IPS-18c (cell line): ENCODE data around the gene ITM2B.
A peak's percentile ranks its signal among the peaks of the same experiment; 100 is the strongest.

ENCODE experiments used
- H3K4me3 ChIP-seq: 2 replicates; pipeline ENCODE4 v1.7.0; 2013; ENCODE audit warnings: low read depth, mild to moderate bottlenecking, low read length, moderate library complexity; ENCODE audit not compliant: insufficient read depth
- H3K9me3 ChIP-seq: one replicate; pipeline ENCODE4 v1.6.1; 2013; ENCODE audit warnings: mild to moderate bottlenecking, low read length, moderate library complexity; ENCODE audit not compliant: control insufficient read depth, insufficient read depth

Gene ITM2B

DNA sequence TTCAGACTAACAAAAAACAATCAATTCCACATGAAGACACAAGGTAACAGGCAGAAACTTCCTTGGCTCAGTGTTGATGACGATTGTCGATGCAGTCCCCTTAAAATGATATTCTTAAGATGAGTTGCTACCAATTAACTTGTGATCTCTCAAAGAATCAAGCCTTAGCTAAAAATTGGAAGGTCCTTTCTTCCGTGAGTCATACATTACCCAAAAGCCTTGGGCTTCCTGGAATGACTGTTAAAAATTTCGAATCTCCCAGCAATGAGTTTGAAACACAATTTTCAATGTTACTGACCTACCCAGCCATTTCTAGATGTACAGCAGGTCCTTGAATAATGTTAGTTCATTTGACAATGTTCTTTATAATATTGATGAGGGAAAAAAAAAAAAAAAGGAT is 42.5 kb downstream of the ITM2B start:
- Histone ChIP-seq H3K4me3 (no peak overlapping the region), H3K9me3 (no peaks in the 10 kb centered on the region)

DNA sequence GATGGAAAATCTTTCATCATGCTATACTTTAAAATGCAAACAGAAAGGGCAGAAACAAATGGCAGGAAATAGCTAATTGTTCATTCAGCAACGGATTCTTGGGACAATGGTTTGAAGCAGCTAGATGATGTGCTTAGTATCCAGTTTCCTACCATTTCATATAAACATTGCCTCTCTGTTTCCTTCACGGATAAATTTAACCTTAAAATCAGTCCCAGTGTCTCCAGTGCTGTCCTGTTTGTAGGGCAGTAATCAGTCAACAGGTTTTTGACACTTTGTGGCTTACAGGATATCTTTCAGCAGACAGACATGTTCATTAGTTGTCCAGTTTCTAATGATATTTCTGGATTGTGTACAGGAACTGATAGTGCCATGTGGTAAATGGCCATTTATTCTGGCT is 45.8 kb downstream of the ITM2B start:
- no peaks in the 10 kb centered on the region for H3K9me3 ChIP-seq
- H3K4me3 ChIP-seq, result no peak overlapping the region

DNA sequence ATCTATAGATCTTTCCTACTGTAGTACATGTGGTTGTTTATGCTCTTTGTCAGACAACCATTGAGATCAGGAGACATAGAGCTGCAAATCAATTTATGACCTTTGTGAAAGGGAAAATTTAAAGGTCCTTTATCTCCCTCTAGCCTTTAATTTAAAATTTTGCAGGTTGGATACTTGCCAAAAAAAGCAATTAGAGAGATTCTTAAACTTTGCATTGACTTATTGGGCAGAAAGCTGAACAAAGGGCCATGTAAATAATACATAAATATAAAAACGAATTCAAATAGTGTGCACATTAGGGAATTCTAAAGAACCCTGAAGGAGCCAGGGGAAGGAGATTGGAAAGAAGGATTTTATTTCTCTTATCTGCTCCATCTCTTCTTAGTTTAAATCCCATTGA is 48.5 kb downstream of the ITM2B start:
- no peaks in the 10 kb centered on the region for H3K9me3 ChIP-seq

DNA sequence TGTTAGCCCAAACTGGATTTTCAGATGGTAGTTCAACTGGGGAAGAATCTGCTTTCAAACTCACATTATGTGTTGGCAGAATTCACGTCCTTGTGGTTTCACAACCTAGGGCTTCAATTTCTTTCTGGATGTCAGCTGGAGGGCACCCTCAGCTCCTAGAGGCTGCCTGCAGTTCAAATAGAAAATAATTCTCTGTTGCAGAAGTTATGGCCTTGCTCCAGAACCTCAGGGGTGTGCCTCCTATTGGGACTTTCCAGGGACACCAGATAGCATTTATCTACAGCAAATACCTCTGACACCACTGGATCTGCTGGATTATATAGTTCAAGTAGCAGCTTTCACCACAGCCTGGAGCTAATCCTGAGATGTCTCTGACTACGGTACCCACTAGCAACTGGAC is 58.7 kb downstream of the ITM2B start:
- no peak overlapping the region for H3K4me3 ChIP-seq
- no peaks in the 10 kb centered on the region for H3K9me3 ChIP-seq

More for the DNA sequence above, 48.5 kb downstream of the ITM2B start:
- no peak overlapping the region for H3K4me3 ChIP-seq

DNA sequence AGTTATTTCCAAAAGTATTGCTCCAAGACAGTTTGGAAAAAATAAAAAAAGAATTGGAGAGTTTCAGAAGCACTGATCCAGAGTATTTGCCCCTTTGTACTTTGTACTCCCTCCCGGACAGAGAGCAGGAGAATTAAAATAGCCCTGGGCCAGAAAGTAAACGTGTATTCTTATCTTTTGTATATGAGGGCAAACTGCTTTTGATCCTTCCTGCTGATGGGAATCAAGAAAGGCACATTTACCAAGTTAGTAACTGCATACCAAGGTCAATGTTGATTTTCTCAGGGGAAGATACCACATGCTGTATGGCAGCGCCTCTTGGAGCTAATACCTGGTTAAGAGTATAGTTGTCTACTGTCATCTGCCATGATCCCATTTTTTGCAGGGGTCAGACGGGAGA is 59.6 kb downstream of the ITM2B start:
- no peak overlapping the region for H3K4me3 ChIP-seq
- no peaks in the 10 kb centered on the region for H3K9me3 ChIP-seq

DNA sequence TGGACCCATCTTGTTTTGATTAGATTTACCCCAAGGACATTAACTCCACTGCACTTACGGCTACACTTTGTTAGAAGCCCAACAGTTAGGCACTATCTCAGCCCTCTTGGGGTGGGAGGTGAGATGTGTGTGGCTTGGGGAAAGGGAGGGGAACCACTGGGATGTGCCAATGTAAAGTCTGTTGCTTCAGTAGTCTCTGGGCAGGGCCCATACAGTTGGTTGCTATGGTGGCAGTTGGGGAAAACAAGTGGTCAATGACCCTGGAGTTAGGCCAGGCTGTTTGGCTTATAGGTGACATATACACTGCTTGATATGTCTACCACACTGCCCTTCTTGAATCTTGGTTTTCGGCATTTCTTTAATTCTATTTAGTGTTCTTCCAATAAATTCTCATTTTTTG is 61.6 kb downstream of the ITM2B start:
- Histone ChIP-seq H3K9me3 (no peaks in the 10 kb centered on the region), H3K4me3 (no peak overlapping the region)

DNA sequence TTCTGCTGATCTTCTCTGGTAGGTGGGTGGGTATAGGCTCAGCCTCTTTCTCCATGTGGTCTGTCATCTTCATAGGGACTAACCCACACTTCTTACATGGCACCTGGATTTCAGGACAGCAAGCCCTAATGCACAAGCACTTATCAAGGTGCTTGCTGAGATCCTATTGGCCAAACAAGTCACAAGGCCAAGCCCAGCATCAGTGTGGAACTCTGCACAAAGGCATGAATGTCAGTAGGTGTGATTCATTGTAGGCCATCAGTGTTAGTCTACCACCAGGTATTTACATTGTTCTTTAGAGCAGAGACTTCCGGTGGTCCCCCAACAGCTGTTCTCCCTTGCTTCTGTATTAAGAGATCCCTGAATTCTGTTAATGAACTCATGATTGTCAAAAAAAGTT is 62.3 kb downstream of the ITM2B start:
- Histone ChIP-seq H3K9me3 (no peaks in the 10 kb centered on the region), H3K4me3 (no peak overlapping the region)

DNA sequence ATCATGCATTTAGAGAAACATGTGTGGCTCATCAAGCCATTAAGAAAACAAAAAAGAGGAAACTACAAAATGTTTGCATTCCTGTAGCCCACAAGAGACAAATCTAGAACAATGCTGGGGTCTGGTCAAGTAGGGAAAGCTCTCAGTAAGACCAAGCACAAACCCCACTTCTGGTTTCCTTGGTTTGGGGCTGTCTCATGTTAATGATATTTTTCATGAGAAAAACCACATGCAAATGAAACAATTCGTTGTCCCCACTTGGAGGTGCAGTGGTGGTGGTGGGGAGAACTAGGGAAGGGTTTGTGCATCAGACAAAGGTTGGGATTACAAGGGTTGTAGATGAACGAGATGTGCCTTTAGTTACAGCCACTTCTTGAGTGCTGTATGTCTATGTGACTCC is 63.5 kb downstream of the ITM2B start:
- Histone ChIP-seq H3K9me3 (no peaks in the 10 kb centered on the region), H3K4me3 (no peak overlapping the region)

DNA sequence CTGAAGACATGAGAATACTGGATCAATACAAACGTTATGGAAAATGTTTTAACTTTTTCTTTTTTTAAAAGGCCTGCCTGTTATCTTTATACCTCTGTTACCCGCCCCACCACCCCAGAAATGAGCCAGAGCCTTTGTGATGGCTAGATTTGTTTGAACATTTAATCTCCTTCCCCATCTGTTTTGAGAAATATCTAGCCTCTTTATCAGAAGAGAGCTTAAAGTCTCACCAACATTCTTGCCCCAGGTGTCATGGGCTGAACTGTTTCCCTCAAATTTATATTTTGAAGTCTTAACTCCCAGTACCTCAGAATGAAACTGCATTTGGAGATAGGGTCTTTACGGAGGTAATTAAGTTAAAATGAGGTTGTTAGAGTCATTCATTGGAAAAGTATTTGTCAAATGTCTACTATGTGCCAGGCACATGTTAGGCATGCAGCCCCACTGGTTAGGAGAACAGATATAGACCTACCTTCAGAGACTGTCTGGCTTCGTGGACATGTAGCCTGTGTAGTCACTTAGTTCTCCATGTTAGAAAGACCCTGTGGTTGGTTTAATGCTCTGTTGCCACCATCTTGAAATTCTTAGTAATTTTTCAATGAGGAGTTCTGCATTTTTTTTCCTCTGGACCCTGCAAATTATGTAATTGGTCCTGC is 64.3 kb downstream of the ITM2B start:
- Histone ChIP-seq H3K9me3 (no peaks in the 10 kb centered on the region), H3K4me3 (no peak overlapping the region)

DNA sequence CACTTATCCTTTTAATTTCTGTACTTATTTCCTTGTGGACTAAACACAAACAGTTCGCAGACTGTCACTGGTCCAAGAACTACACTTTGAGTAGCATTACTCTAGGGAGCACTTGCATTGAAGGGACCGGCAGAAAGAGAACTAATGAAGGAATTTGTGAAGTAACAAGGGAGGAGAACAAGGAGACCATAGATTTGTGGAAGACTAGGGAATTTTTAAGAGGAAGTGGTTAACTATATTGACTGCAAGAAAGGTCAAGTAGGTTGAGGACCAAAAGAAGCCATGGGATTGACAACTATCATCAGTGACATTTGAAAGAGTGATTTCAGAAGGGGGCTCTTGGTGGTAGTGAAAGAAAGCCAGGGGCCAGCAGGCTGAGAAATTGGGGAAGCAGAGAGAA is 66.6 kb downstream of the ITM2B start:
- Histone ChIP-seq H3K4me3 (no peak overlapping the region), H3K9me3 (no peaks in the 10 kb centered on the region)

DNA sequence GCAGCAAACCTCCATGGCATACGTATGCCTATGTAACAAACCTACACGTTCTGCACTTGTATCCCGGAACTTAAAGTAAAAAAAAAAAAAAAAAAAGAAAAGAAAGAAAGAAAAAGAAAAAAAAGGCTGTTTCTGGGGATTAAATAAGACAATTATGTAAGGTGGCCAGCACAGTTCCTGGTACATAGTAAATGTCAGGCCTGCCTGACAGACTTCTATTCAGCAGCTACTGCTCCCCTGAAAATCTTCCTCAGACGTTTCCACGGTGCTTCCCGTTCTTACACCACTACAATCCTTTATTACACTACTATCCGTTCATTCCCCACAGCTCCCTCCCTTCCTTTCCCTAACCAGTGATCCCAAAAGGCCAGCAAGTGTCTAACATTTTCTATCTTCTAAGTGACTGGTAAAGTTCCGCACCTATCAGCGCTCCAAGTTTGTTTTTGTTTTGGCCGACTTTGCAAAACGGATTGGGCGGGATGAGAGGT is 69.9 kb downstream of the ITM2B start:
- Histone ChIP-seq H3K4me3 (peak overlapping the region; percentile 90), H3K9me3 (no peaks in the 10 kb centered on the region)

DNA sequence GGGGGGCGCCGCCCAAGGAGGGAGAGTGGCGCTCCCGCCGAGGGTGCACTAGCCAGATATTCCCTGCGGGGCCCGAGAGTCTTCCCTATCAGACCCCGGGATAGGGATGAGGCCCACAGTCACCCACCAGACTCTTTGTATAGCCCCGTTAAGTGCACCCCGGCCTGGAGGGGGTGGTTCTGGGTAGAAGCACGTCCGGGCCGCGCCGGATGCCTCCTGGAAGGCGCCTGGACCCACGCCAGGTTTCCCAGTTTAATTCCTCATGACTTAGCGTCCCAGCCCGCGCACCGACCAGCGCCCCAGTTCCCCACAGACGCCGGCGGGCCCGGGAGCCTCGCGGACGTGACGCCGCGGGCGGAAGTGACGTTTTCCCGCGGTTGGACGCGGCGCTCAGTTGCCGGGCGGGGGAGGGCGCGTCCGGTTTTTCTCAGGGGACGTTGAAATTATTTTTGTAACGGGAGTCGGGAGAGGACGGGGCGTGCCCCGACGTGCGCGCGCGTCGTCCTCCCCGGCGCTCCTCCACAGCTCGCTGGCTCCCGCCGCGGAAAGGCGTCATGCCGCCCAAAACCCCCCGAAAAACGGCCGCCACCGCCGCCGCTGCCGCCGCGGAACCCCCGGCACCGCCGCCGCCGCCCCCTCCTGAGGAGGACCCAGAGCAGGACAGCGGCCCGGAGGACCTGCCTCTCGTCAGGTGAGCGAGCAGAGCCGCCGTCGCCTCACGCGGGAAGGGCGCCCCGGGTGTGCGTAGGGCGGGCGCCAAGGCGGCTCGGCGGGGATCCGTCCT is 70.5 kb downstream of the ITM2B start, which contains the start of gene RB1:
Gene RB1, plus strand, starts transcription at position 393 of the 784 bp plus-strand sequence. Its CDS starts 162 bp downstream, at position 555.
- Histone ChIP-seq H3K4me3 (peak within 1 kb of the TSS; percentile 90), H3K9me3 (no peaks in the 10 kb centered on the region)

DNA sequence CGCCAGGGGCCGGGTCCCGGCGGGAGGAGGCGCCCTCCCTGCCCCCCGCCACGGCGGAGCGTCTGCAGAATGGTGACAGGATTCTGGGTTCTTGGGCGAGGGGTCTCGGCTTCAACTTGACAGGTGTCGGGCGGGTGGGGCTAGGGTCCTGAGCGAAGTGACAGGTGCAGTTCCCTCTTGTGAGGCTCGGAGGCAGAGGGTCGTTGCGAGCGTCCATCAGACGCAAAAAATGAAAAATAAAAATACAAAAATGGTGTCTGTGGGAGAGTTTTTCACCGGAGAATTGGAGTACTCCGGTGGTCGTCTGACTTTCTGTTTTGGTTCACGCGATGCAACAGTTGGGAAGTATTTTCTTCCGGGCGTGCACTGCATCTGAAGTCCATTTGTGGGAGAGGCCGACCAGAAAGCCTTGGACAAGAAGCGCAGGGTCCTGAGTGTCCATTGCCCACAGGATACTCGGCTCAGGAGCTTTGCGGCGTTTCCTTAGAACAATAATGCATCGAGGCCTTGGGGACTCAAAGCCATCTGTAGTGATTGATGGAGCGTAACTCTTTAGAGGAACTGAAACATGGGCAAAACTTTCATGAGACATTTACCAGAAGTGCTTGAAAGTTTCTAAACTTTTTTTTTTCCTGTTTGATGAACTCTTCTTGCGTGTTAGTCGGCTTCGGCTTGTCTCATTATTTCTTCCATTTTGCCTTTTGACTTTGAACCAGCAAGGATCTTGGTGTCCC is 71.3 kb downstream of the ITM2B start:
- Histone ChIP-seq H3K9me3 (no peaks in the 10 kb centered on the region), H3K4me3 (peak overlapping the region; percentile 90)

DNA sequence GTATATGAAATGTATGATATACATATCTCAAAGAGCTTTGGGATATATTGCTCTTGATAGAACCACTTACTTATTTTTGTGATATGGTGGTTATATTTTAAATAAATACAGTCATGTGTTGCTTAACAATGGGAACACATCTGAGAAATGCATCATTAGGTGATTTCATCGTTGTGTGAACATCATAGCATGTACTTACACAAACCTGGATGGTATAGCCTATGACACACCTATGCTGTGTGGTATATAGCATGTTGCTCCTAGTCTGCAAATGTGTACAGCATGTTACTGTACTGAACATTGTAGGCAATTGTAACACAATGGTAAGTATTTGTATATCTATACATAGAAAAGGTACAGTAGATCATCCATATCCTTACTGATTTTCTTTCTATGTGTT is 78.2 kb downstream of the ITM2B start:
- H3K9me3 ChIP-seq, result no peaks in the 10 kb centered on the region
- H3K4me3 ChIP-seq, result no peak overlapping the region

DNA sequence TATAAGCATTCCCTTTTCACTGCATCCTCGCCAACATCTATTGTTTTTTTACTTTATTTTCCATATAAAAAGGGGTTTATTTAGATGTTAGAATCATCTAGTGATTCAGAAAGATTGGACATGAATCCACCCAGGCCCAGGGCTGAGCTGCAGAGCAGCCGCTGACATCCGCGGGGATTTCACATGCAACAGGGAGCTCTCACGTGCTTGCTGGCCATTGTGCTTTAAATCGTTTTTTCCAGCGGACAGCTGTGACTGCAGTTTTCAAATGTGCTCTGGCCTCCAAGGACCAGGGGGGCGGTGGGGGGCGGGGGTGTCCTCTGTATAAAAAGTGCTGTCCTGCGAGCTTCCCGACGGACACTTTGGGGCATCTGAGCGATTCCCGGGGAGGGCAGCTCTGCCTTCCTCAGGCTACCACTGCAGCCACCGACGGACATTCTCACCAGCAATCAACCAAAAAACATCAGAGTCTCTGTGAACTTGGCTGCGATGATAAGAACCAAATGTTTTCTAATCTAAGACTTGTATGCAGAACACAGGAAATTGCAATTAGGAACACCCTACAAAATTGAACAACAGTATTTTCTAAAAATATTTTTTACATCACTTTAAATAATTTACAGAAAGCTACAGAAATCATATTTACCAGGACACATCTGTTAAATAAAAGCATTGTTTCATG is 83.1 kb downstream of the ITM2B start:
- no peak overlapping the region for H3K4me3 ChIP-seq
- H3K9me3 ChIP-seq, result no peaks in the 10 kb centered on the region

DNA sequence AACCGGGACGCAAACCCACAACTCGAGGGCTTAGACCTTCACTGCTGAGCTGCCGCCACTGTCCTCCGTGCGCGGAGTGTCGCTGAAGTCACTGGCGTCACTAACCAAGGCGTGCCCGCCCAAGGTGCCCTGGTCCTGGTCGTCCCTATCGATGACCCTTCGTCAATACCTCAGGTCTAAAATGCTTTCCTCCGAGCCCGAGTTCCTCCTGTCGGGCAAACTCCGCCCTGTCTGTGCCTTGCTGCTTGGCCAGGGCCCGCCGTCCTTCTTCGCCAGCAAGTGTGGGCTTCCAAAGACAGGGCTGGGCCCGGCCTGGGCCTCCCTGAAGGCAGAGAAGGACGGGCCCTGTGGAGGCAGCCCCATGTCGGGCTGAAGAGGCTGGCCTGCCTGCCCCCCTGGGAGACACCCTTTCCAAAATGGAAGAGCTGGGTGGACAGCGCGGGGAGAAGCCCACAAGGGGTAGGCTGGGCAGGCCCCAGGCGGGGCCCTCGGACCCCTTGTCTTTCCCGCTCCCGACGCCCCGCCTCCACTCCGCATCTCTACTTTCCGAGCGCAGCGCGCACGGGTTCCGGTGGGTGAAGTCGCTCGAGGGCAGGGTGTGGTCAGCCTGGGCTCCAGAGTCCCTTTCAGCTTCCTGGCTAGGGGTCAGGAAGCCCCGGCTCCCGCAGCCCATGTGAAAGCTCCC is 84.0 kb downstream of the ITM2B start:
- no peak overlapping the region for H3K4me3 ChIP-seq
- H3K9me3 ChIP-seq, result no peaks in the 10 kb centered on the region
